ENCODE measurements around the gene AOPEP.
A peak's percentile ranks its signal among the peaks of the same experiment; 100 is the strongest.

The AOPEP gene

DNA sequence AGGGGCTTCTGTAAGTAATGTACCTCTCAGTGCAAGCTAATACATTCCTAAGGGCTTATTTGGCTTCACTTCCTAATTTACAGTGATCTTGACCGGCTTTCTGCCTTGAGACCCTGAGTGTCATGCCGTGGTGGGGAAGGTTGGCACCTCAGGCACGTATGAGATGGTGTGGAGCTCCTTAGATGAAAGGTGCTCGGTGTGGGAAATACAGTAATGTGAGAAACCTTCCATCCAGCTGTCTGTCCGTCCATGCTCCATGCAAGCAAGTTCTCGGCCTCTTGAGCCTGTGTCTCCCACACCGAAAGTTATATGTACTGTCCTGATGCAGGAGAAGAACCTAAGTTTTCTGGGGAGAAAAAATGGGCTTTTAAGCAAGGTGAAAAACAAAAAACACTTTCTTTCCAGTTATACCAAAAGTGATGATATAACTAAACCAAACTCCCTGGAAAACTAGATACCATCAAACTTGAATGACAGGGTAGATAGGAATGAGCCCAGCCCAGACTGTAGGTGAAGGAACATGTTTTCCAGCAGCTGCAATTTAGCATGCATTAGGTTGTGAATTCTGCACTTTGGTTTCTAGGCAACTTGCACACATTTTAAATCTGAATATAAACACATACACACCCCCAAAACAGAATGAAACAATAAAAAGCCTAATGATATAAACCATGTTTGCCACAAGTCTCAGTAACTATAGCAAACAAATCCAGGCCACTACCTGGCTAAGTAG, 311.5 kb downstream of the AOPEP start:
- Histone ChIP-seq H3K4me3 (ENCODE audit: low read depth, low read length) (no peak overlapping the region), H3K4me1 (peaks cover 27% of the 10 kb centered on the region), H3K36me3 (peaks cover 43% of the 10 kb centered on the region), H3K27me3 (no peaks in the 10 kb centered on the region), H3K9me3 (no peaks in the 10 kb centered on the region)
- no peak for DNase-seq
- TF ChIP-seq, protein P1, sequence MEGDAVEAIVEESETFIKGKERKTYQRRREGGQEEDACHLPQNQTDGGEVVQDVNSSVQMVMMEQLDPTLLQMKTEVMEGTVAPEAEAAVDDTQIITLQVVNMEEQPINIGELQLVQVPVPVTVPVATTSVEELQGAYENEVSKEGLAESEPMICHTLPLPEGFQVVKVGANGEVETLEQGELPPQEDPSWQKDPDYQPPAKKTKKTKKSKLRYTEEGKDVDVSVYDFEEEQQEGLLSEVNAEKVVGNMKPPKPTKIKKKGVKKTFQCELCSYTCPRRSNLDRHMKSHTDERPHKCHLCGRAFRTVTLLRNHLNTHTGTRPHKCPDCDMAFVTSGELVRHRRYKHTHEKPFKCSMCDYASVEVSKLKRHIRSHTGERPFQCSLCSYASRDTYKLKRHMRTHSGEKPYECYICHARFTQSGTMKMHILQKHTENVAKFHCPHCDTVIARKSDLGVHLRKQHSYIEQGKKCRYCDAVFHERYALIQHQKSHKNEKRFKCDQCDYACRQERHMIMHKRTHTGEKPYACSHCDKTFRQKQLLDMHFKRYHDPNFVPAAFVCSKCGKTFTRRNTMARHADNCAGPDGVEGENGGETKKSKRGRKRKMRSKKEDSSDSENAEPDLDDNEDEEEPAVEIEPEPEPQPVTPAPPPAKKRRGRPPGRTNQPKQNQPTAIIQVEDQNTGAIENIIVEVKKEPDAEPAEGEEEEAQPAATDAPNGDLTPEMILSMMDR (IDR thresholded peaks at IDR 0.05; ENCODE audit: low read depth, low read length) = no peak

DNA sequence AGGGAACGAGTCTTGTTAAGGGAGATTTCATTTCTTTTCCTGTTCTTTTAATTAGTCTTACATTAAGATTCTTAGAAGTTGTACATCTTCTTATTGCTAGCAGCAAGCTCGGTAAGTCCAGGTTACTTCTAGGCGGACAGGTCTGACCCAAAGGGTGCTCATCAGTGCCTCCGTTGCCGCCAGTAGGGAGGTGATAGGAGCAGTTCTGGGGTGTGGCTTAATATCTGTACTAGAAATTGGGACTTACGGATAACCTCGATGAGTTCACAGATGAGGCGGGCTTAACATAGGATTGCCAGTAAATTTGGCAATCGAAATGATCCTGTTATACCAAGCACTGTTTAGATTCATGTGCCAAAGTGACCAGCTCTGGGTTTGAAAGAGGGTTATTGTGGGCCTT, 312.2 kb downstream of the AOPEP start:
- H3K27me3 ChIP-seq = no peaks in the 10 kb centered on the region
- peaks cover 27% of the 10 kb centered on the region for H3K4me1 ChIP-seq
- TF ChIP-seq, protein P1 (IDR thresholded peaks at IDR 0.05; ENCODE audit: low read depth, low read length) = no peak
- H3K36me3 ChIP-seq = peaks cover 47% of the 10 kb centered on the region
- DNase-seq = no peak
- H3K9me3 ChIP-seq = no peaks in the 10 kb centered on the region
- H3K4me3 ChIP-seq (ENCODE audit: low read depth, low read length) = no peak overlapping the region

DNA sequence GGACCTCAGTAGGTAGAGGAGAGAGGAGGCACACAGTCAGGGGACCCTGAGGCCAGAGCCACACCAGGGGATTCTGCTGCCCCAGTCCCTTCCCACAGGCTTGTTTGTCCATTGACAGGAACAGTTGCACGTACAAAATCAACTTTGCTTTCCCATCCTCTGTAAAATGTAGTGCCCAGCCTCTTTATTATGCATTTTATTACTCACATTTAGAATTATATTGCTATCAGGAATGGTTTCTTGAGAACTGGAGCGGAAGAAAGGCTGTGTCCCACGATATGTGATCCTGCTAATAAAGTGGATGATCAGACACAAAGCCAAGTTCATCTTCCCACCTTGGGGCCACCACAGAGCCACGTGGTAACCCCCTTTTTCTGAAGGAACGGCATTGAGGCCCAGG, 313.6 kb downstream of the AOPEP start:
- TF ChIP-seq, protein P1 (IDR thresholded peaks at IDR 0.05; ENCODE audit: low read depth, low read length) = no peak
- no peaks in the 10 kb centered on the region for H3K27me3 ChIP-seq
- peaks cover 41% of the 10 kb centered on the region for H3K4me1 ChIP-seq
- H3K9me3 ChIP-seq = no peaks in the 10 kb centered on the region
- no peak for DNase-seq
- peaks cover 52% of the 10 kb centered on the region for H3K36me3 ChIP-seq
- H3K4me3 ChIP-seq (ENCODE audit: low read depth, low read length) = no peak overlapping the region

DNA sequence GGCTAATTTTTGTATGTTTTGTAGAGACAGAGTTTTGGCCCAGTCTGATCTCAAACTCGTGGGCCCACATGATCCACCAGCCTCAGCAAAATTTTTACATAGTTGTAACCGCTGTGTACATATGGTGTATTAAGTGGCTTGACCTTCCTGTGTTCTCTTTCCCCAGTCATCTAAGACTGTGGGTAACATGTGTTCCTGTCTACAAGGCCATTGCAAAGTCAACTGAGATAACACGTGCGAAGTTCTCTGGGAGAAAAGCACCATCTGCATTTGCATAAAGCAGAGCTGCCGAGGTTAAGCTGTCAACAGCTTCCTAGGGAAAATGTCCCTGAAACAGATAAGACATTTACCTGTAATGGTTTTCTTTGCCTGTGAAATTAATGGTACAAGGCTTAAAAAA, 317.3 kb downstream of the AOPEP start:
- TF ChIP-seq, protein P1 (IDR thresholded peaks at IDR 0.05; ENCODE audit: low read depth, low read length) = no peak
- Histone ChIP-seq H3K4me3 (ENCODE audit: low read depth, low read length) (no peak overlapping the region), H3K9me3 (no peaks in the 10 kb centered on the region), H3K4me1 (peaks cover 44% of the 10 kb centered on the region), H3K27me3 (no peaks in the 10 kb centered on the region), H3K36me3 (peaks cover 42% of the 10 kb centered on the region)
- no peak for DNase-seq

DNA sequence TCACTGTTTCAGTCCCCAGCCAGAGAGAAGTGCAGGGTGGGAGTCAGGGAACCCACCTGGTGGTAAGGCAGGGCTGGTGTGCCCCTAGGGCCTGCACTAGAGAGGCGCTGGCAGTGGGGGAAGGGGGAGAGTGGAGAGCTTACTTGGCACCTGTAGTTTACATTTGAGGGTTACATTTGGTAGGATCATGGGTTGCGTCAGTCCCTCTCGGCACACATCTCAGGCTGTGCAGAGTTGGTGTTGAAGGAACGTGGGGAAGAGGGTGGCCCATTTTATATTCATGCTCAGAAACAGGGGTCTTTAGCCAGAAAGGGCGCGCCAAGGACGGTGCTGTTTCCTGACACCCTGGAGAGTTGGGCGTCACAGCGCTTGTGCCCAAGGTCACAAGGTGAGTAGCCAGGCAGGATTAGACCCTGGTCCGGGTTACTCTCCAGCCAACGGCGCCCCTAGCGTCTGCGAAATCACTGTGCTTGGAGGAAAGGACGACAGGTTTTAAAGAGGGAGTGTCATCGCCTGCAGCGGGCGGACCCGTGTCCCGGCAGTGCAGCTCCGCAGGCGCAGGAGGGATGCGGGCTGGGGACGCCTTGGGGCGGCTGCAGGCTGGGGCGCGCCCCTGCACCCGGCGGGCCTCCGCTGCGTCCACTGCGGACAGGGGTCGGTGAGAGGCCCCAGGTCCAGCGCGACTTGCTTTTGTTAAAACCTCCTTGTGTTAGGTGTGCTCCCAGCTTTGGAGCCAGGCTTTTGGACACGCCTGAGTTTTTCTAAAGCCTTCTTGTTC, 318.4 kb downstream of the AOPEP start:
- Histone ChIP-seq H3K36me3 (peaks cover 40% of the 10 kb centered on the region), H3K4me3 (ENCODE audit: low read depth, low read length) (peak overlapping the region; percentile 38), H3K4me1 (peaks cover 39% of the 10 kb centered on the region), H3K9me3 (no peaks in the 10 kb centered on the region), H3K27me3 (no peaks in the 10 kb centered on the region)
- peak; percentile 84 for DNase-seq
- TF ChIP-seq, protein P1 (IDR thresholded peaks at IDR 0.05; ENCODE audit: low read depth, low read length) = peak; percentile 85

DNA sequence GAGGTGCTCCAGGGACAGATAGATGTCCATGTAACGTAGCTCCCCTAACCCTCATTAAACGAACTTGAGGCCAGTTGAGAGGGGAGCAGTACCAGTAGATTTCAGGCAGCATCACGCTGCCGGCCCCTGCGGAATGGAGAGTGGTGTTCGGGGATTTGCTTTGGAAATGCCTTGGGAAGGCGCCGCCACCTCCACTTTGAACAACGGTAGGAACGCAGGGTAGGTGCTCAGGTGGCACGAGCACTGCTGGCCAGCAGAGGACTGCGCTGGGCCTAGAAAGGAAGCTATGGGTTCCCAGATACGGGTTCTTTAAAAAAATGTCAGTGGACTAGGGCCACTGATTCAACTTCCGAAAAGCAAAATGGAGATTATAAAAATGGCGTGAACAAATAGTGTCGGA, 319.3 kb downstream of the AOPEP start:
- no peak for DNase-seq
- peak overlapping the region; percentile 38 for H3K4me3 ChIP-seq (ENCODE audit: low read depth, low read length)
- H3K27me3 ChIP-seq = no peaks in the 10 kb centered on the region
- H3K4me1 ChIP-seq = peaks cover 38% of the 10 kb centered on the region
- peaks cover 33% of the 10 kb centered on the region for H3K36me3 ChIP-seq
- no peaks in the 10 kb centered on the region for H3K9me3 ChIP-seq
- TF ChIP-seq, protein P1 (IDR thresholded peaks at IDR 0.05; ENCODE audit: low read depth, low read length) = no peak; the same call in 1 of the 2 replicates
